ENCODE results near the gene FOXP3. TPM values are rescaled to one million over a fixed set of nuclear protein-coding genes. Genes with fewer than 3 reads are reported as not detected.

The FOXP3 gene
- polyA plus RNA-seq, 1 experiment: 0.18 TPM

- DNase-seq (ENCODE audit: low read depth): no peak
- CTCF ChIA-PET: no interaction called here
- Histone ChIP-seq H3K4me3 (ENCODE audit: low read depth, low read length) (no peak overlapping the region), H3K36me3 (ENCODE audit: control insufficient read depth, insufficient read depth, low read length) (no peaks in the 10 kb centered on the region), H3K27me3 (ENCODE audit: control insufficient read depth, insufficient read depth, low read length) (no peaks in the 10 kb centered on the region)
- POLR2A ChIA-PET: no interaction called here
- no peak for TF ChIP-seq CTCF (IDR thresholded peaks at IDR 0.05; ENCODE audit: insufficient read depth, low read depth, low read length)
Observed at GRCh38 chrX:49221868-49222267, 42.6 kb downstream of the FOXP3 start.

GRCh38 chrX:49220100-49220499 lies 44.4 kb downstream of the FOXP3 start:
- no peaks in the 10 kb centered on the region for H3K36me3 ChIP-seq (ENCODE audit: control insufficient read depth, insufficient read depth, low read length)
- H3K27me3 ChIP-seq (ENCODE audit: control insufficient read depth, insufficient read depth, low read length): no peaks in the 10 kb centered on the region
- no peak overlapping the region for H3K4me3 ChIP-seq (ENCODE audit: low read depth, low read length)
- no peak for TF ChIP-seq CTCF (IDR thresholded peaks at IDR 0.05; ENCODE audit: insufficient read depth, low read depth, low read length)
- CTCF ChIA-PET: interaction anchor here (1.1 kb wide), 1 partner anchor 28 kb away, joined by 4 read pairs; no protein-coding TSS in a partner anchor
- POLR2A ChIA-PET: no interaction called here
- DNase-seq (ENCODE audit: low read depth): no peak

- H3K27me3 ChIP-seq (ENCODE audit: control insufficient read depth, insufficient read depth, low read length): no peaks in the 10 kb centered on the region
- H3K36me3 ChIP-seq (ENCODE audit: control insufficient read depth, insufficient read depth, low read length): no peaks in the 10 kb centered on the region
- TF ChIP-seq CTCF (IDR thresholded peaks at IDR 0.05; ENCODE audit: insufficient read depth, low read depth, low read length): no peak
- ChIA-PET POLR2A (no interaction called here), CTCF (no interaction called here)
- H3K4me3 ChIP-seq (ENCODE audit: low read depth, low read length): no peak overlapping the region
- no peak for DNase-seq (ENCODE audit: low read depth)
Observed at GRCh38 chrX:49214996-49215526, 49.4 kb downstream of the FOXP3 start.

GRCh38 chrX:49214416-49214815 lies 50.1 kb downstream of the FOXP3 start:
- TF ChIP-seq CTCF (IDR thresholded peaks at IDR 0.05; ENCODE audit: insufficient read depth, low read depth, low read length): no peak
- no peak for DNase-seq (ENCODE audit: low read depth)
- H3K27me3 ChIP-seq (ENCODE audit: control insufficient read depth, insufficient read depth, low read length): no peaks in the 10 kb centered on the region
- H3K36me3 ChIP-seq (ENCODE audit: control insufficient read depth, insufficient read depth, low read length): no peaks in the 10 kb centered on the region
- POLR2A ChIA-PET: no interaction called here
- H3K4me3 ChIP-seq (ENCODE audit: low read depth, low read length): no peak overlapping the region
- CTCF ChIA-PET: no interaction called here

GRCh38 chrX:49212861-49213260 lies 51.6 kb downstream of the FOXP3 start:
- Histone ChIP-seq H3K4me3 (ENCODE audit: low read depth, low read length) (no peak overlapping the region), H3K27me3 (ENCODE audit: control insufficient read depth, insufficient read depth, low read length) (no peaks in the 10 kb centered on the region), H3K36me3 (ENCODE audit: control insufficient read depth, insufficient read depth, low read length) (no peaks in the 10 kb centered on the region)
- no peak for TF ChIP-seq CTCF (IDR thresholded peaks at IDR 0.05; ENCODE audit: insufficient read depth, low read depth, low read length)
- ChIA-PET CTCF (interaction anchor here (0.6 kb wide), 1 partner anchor 17 kb away, joined by 3 read pairs; no protein-coding TSS in a partner anchor), POLR2A (no interaction called here)
- DNase-seq (ENCODE audit: low read depth): no peak

All from BJ (cell line).